Measurements from ENCODE around the gene METRN.

DNA sequence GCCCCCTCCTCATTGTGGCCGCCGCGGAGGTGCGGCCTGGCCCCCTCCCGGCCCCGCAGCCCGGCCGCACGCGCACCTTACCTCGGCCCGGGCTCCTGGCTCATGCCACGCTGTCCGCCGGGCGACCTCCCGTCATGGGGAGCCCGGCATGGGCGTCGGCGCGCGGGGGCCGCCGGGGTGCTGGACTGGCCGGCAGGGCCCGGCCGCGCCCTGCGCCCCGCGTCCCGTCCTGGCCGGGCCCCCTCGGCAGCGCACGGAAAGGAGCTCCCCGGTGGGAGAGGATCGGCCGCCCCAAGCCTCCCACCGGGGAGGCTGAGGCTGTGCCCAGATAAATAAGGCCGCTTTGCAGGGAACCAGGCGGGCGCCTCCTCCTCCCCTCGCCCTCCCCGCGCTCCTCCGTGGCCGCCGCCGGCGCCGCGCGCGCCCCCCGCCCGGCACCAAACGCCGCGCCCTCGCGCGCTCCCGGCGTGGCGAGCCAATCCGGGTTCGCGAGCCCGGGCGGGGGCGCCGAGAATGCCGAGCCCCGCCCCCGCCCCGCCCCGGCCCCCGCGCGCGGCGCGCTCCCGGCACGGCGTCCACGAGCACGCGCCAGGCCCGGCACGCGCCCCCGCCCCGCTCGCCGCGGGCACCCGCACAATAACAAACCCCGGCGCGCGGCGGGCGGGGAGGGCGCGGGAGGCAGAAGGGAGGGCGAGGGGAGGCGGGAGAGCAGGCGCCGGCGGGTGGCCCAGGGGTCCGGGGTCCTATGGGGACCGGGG, 9.3 kb upstream of the METRN start, which contains the start of gene FBXL16:
- TF ChIP-seq, protein P1, sequence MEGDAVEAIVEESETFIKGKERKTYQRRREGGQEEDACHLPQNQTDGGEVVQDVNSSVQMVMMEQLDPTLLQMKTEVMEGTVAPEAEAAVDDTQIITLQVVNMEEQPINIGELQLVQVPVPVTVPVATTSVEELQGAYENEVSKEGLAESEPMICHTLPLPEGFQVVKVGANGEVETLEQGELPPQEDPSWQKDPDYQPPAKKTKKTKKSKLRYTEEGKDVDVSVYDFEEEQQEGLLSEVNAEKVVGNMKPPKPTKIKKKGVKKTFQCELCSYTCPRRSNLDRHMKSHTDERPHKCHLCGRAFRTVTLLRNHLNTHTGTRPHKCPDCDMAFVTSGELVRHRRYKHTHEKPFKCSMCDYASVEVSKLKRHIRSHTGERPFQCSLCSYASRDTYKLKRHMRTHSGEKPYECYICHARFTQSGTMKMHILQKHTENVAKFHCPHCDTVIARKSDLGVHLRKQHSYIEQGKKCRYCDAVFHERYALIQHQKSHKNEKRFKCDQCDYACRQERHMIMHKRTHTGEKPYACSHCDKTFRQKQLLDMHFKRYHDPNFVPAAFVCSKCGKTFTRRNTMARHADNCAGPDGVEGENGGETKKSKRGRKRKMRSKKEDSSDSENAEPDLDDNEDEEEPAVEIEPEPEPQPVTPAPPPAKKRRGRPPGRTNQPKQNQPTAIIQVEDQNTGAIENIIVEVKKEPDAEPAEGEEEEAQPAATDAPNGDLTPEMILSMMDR (IDR thresholded peaks at IDR 0.05): no peak
- no peak for TF ChIP-seq POLR2A (IDR thresholded peaks at IDR 0.05)

Data from adrenal gland (tissue), 5 donors.